ENCODE results near the gene IL17F.

Gene IL17F

GRCh38 chr6:52190409-52190808, 53.9 kb downstream of the IL17F start:
- no peak overlapping the region for H3K27ac ChIP-seq

GRCh38 chr6:52189974-52190373, 54.3 kb downstream of the IL17F start:
- Histone ChIP-seq H3K4me1 (no peaks in the 10 kb centered on the region), H3K4me3 (ENCODE audit: low read depth, low read length) (no peak overlapping the region), H3K9me3 (ENCODE audit: control insufficient read depth, low read length) (no peaks in the 10 kb centered on the region), H3K9ac (no peak overlapping the region), H3K27me3 (ENCODE audit: control insufficient read depth, insufficient read depth, low read length) (no peaks in the 10 kb centered on the region), H3K4me2 (ENCODE audit: low read length) (no peak overlapping the region), H3K79me2 (no peaks in the 10 kb centered on the region), H3K36me3 (ENCODE audit: control insufficient read depth, insufficient read depth, low read length) (no peaks in the 10 kb centered on the region), H2AFZ (no peak overlapping the region), H3K27ac (no peak overlapping the region)
- TF ChIP-seq CTCF (IDR thresholded peaks at IDR 0.05) = no peak

More at GRCh38 chr6:52190409-52190808, 53.9 kb downstream of the IL17F start:
- H3K9me3 ChIP-seq (ENCODE audit: control insufficient read depth, low read length) = no peaks in the 10 kb centered on the region
- no peaks in the 10 kb centered on the region for H3K27me3 ChIP-seq (ENCODE audit: control insufficient read depth, insufficient read depth, low read length)
- no peak overlapping the region for H2AFZ ChIP-seq
- H3K79me2 ChIP-seq = no peaks in the 10 kb centered on the region
- H3K4me2 ChIP-seq (ENCODE audit: low read length) = no peak overlapping the region
- H3K4me3 ChIP-seq (ENCODE audit: low read depth, low read length) = no peak overlapping the region
- H3K36me3 ChIP-seq (ENCODE audit: control insufficient read depth, insufficient read depth, low read length) = no peaks in the 10 kb centered on the region
- no peak overlapping the region for H3K9ac ChIP-seq
- TF ChIP-seq CTCF (IDR thresholded peaks at IDR 0.05) = no peak
- H3K4me1 ChIP-seq = no peaks in the 10 kb centered on the region

DNA sequence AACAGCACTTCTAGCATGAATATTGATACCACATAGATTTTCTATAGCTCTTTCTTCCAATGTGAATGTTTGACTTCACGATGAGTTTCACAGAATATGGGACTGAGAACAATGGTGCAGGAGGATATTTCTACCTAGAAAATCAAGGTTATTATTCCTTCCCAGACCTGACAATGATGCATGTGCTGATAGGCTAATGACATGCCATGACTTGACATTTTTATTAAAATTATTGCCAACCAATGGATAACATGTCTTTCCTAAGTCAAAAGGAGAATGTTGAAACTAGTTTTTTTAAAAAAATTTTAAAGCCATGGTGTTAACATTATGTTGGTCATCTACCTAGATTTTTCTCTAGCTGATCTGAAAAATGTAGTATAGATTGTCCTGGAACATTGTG, 57.2 kb downstream of the IL17F start:
- Histone ChIP-seq H3K27ac (no peak overlapping the region), H3K4me3 (ENCODE audit: low read depth, low read length) (no peak overlapping the region), H3K4me2 (ENCODE audit: low read length) (no peak overlapping the region), H3K79me2 (no peaks in the 10 kb centered on the region), H3K9ac (no peak overlapping the region), H3K9me3 (ENCODE audit: control insufficient read depth, low read length) (no peaks in the 10 kb centered on the region), H3K36me3 (ENCODE audit: control insufficient read depth, insufficient read depth, low read length) (no peaks in the 10 kb centered on the region), H2AFZ (no peak overlapping the region), H3K27me3 (ENCODE audit: control insufficient read depth, insufficient read depth, low read length) (no peaks in the 10 kb centered on the region), H3K4me1 (peaks cover 6% of the 10 kb centered on the region)
- no peak for TF ChIP-seq CTCF (IDR thresholded peaks at IDR 0.05)
